NB4 (cell line): ENCODE results near the gene EGR1.

Experiments used
- MYC ChIP-seq: IDR thresholded peaks from 2 replicates; pipeline ENCODE4 v1.6.1; 2011; ENCODE audit warnings: low read depth, low read length
- POLR2A ChIP-seq: IDR thresholded peaks from 2 replicates; pipeline ENCODE4 v1.6.1; 2011; ENCODE audit warnings: mild to moderate bottlenecking; ENCODE audit not compliant: insufficient read length; ENCODE audit errors: extremely low read depth
- TF ChIP-seq, protein P1 (sequence below): IDR thresholded peaks from one replicate; pipeline ENCODE4 v1.5.1; 2012; ENCODE audit warnings: low read depth, low read length

DNA sequence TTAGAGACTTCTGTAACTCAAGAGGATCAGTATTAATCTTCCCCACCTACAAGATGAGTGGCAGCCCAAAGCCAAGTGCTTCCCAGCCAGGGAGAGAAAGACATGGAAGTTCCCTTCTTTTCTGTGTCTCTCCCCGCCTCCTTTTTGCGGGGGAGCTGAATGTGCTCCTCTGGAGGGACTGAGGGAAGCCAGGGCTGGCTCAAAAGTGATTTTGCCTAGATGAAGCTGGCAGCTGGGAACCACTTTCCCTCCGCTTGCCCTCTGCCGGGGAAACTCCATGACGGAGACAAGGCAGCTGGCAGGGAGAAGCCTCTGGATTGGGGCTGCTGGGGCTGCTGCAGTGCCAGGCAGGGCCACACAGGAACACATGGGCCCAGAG, 24.4 kb downstream of the EGR1 start:
- TF ChIP-seq, protein P1, sequence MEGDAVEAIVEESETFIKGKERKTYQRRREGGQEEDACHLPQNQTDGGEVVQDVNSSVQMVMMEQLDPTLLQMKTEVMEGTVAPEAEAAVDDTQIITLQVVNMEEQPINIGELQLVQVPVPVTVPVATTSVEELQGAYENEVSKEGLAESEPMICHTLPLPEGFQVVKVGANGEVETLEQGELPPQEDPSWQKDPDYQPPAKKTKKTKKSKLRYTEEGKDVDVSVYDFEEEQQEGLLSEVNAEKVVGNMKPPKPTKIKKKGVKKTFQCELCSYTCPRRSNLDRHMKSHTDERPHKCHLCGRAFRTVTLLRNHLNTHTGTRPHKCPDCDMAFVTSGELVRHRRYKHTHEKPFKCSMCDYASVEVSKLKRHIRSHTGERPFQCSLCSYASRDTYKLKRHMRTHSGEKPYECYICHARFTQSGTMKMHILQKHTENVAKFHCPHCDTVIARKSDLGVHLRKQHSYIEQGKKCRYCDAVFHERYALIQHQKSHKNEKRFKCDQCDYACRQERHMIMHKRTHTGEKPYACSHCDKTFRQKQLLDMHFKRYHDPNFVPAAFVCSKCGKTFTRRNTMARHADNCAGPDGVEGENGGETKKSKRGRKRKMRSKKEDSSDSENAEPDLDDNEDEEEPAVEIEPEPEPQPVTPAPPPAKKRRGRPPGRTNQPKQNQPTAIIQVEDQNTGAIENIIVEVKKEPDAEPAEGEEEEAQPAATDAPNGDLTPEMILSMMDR: no peak
- TF ChIP-seq POLR2A: no peak
- no peak for TF ChIP-seq MYC
